GM23248 (cell line): ENCODE measurements around the gene ZNF74. TPM values are rescaled to one million over a fixed set of nuclear protein-coding genes. Genes with fewer than 3 reads are reported as not detected.
"Not testable (repeated sequence)": the region's sequence is repeated elsewhere in the genome, so short reads cannot be mapped to it uniquely, and the experiment has no call there.

Experiments
- DNase-seq: peaks from one replicate; pipeline ENCODE4 v3.0.0-alpha.2; 2015
- H2AFZ ChIP-seq: fragments of 200-600 bp; sonication (generic); 2 replicates; pipeline ENCODE4 v1.6.1; 2016; ENCODE audit warnings: antibody characterized with exemption
- H3F3A ChIP-seq: fragments of 200-600 bp; sonication (generic); 2 replicates; pipeline ENCODE4 v1.6.1; 2016; ENCODE audit warnings: mild to moderate bottlenecking, antibody characterized with exemption, mixed run types; ENCODE audit not compliant: insufficient read depth
- H3K27ac ChIP-seq: fragments of 200-600 bp; sonication (generic); 2 replicates; pipeline ENCODE4 v1.5.1; 2016; ENCODE audit warnings: mild to moderate bottlenecking
- H3K27me3 ChIP-seq: fragments of 200-600 bp; sonication (generic); replicated peaks from 2 replicates; pipeline ENCODE4 v1.6.1; 2016; ENCODE audit warnings: mild to moderate bottlenecking; ENCODE audit not compliant: insufficient read depth
- H3K36me3 ChIP-seq: fragments of 200-600 bp; sonication (generic); 2 replicates; pipeline ENCODE4 v1.6.1; 2016; ENCODE audit warnings: low read depth, mild to moderate bottlenecking
- H3K4me1 ChIP-seq: fragments of 200-600 bp; sonication (generic); 2 replicates; pipeline ENCODE4 v1.6.1; 2016; ENCODE audit warnings: mild to moderate bottlenecking; ENCODE audit not compliant: insufficient read depth
- H3K4me2 ChIP-seq: fragments of 200-600 bp; sonication (generic); one replicate; pipeline ENCODE4 v1.6.1; 2016; ENCODE audit warnings: mild to moderate bottlenecking; ENCODE audit not compliant: unreplicated experiment
- H3K4me3 ChIP-seq: fragments of 200-600 bp; sonication (generic); 2 replicates; pipeline ENCODE4 v1.5.1; 2016; ENCODE audit warnings: mild to moderate bottlenecking
- H3K79me2 ChIP-seq: fragments of 200-600 bp; sonication (generic); 2 replicates; pipeline ENCODE4 v1.6.1; 2016; ENCODE audit warnings: mild to moderate bottlenecking; ENCODE audit not compliant: insufficient read depth
- H3K9ac ChIP-seq: fragments of 200-600 bp; sonication (generic); 2 replicates; pipeline ENCODE4 v1.6.1; 2016; ENCODE audit warnings: mild to moderate bottlenecking
- H3K9me2 ChIP-seq: fragments of 200-600 bp; sonication (generic); 2 replicates; pipeline ENCODE4 v1.6.1; 2016; ENCODE audit warnings: mixed run types, mild to moderate bottlenecking, moderate library complexity; ENCODE audit not compliant: insufficient read depth
- H3K9me3 ChIP-seq: fragments of 200-600 bp; sonication (generic); one replicate; pipeline ENCODE4 v1.6.1; 2017; ENCODE audit warnings: low read depth
- H4K20me1 ChIP-seq: fragments of 200-600 bp; sonication (generic); 2 replicates; pipeline ENCODE4 v1.6.0; 2016; ENCODE audit not compliant: insufficient read depth
- WGBS, 2 experiments: methylation state at CpG; one replicate each; pipeline ENCODE4 v1.1.6; 2015 to 2017; ENCODE audit warnings: low lambda C conversion rate in 2 of 2, low coverage in 1 of 2; ENCODE audit errors: missing lambda C conversion rate in 2 of 2; 5-methylcytosine and 5-hydroxymethylcytosine counted together
- in situ Hi-C: fragments of 300-500 bp; cut with MboI; formaldehyde crosslinking; loops from 2 replicates; pipeline ENCODE4 v1.15.0; 2020
- polyA plus RNA-seq: library from polyadenylated mRNA; unstranded; fragments of >200 nt; fragmentation: Nextera tagmentation; extraction: Ambion mirVana; gene quantifications from 2 replicates; pipeline ENCODE4 v1.2.1, GENCODE V29; 2016
- total RNA-seq: library from RNA; depleted of rRNA; stranded (reverse); fragments of >200 nt; shearing (Covaris generic); gene quantifications from 2 replicates; pipeline ENCODE4 v1.2.3, GENCODE V29; 2014

Gene ZNF74
- total and polyA plus RNA-seq, 2 experiments from 2014 or later: 3.7 to 11.5 TPM

DNA sequence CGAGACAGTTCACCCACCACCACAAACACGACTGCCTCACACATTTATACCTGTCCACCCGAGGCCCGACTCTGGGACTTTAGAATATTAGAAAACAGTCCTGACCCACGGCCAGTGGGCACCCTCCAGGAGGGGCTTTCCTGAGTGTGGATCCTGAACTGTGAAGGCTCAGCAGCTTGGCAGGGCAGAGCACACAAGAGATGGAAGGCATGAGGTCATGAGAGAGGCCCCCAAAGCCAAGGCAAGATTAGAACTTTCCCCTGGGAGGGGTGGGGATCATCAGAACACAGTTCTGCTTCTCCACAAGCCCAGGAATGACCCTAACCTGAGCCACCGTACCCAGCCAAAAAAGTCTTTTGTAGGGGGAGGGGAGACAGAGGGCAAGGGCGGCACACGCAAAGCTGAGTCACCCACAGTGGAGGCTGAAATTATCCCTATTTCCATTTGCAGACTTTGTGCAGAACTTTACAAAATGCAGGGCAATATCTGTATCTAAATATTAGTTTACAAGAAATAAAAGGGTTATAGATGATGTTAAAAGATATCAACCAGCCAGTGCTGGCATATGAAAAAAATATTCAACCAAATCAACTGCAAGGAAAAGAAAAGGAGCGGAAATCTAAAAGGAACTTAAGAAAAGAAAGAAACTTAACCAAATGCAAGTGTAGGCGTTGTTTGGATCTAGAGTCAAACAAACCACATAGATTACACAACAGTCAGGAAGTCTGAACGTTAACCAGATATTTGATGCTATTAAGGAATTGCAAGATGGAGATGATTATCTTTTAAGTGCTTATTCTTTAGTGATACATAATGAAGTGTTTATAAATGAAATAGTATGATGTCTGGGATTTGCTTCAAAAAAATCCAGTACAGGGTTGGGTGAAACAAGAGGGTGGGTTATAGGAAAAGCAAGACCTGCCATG is 29.4 kb upstream of the ZNF74 start:
- peak overlapping the region; percentile 70 for H3K4me2 ChIP-seq
- in situ Hi-C loops: not testable (repeated sequence)

DNA sequence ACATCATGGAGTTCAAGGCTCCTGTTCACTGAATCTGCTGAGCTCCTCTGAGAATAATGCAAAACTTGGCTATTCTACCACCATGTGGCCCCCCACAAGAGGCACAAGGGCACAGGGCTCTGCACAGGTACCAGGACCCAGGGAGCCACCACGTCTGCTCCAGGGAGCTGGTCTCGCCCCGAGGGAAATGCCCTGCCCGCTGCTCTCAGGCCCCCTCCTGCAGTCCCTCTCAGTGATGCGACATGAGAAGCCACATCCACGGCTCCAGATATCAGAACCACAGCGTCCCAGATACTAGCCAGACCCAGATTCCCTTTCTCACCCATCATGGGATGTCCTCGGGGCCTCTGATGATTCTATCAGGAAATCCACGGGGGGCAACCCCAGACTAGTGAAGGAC is 27.1 kb upstream of the ZNF74 start:
- H3K9ac ChIP-seq, in situ Hi-C loops, H3K9me3 ChIP-seq, H3K27me3 ChIP-seq, H4K20me1 ChIP-seq, H3K4me2 ChIP-seq, H3K27ac ChIP-seq, H3K79me2 ChIP-seq, H2AFZ ChIP-seq, H3K9me2 ChIP-seq, H3K36me3 ChIP-seq, H3K4me3 ChIP-seq, DNase-seq: not testable (repeated sequence)
- WGBS, 2 experiments: 63 to 67% methylated on average over 9 of the region's 9 CpGs
- peaks cover 18% of the 10 kb centered on the region for H3F3A ChIP-seq
- H3K4me1 ChIP-seq: peaks cover 16% of the 10 kb centered on the region

More for the DNA sequence above, 29.4 kb upstream of the ZNF74 start:
- H3K27me3 ChIP-seq, H3K36me3 ChIP-seq, H4K20me1 ChIP-seq, H3K9me3 ChIP-seq, H3K9me2 ChIP-seq, H3K79me2 ChIP-seq: not testable (repeated sequence)
- Histone ChIP-seq H3K27ac (peak overlapping the region; percentile 79), H3F3A (peaks cover 18% of the 10 kb centered on the region), H2AFZ (peak overlapping the region; percentile 54), H3K9ac (peak overlapping the region; percentile 17; the same call in 1 of the 2 replicates), H3K4me1 (peaks cover 16% of the 10 kb centered on the region), H3K4me3 (peak overlapping the region; percentile 50)
- DNase-seq: peak; percentile 62
- 37 to 41% methylated on average over 11 of the region's 11 CpGs for whole genome bisulfite sequencing, 2 experiments

DNA sequence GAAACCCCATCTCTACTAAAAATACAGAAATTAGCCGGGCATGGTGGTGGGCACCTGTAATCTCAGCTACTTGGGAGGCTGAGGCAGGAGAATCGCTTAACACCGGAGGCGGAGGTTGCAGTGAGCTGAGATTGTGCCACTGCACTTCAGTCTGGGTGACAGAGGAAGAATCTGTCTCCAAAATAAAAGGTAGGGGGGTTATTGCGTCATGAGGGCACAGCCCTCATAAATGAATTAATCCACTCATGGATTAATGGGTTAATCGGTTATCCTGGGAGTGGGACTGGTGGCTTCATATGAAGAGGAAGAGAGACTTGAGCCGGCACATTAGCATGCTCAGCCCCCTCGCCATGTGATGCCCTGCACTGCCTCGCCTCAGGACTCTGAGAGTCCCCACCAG is 25.1 kb upstream of the ZNF74 start:
- H3K27me3 ChIP-seq, H4K20me1 ChIP-seq, H3K4me3 ChIP-seq, H3K9me3 ChIP-seq, DNase-seq, H3K4me2 ChIP-seq, H3K9me2 ChIP-seq, H3K36me3 ChIP-seq, in situ Hi-C loops, H3K79me2 ChIP-seq, H2AFZ ChIP-seq, H3K9ac ChIP-seq, H3K27ac ChIP-seq: not testable (repeated sequence)
- H3K4me1 ChIP-seq: peaks cover 14% of the 10 kb centered on the region
- peaks cover 14% of the 10 kb centered on the region for H3F3A ChIP-seq
- 84 to 88% methylated on average over 8 to 9 of the region's 9 CpGs for WGBS, 2 experiments

DNA sequence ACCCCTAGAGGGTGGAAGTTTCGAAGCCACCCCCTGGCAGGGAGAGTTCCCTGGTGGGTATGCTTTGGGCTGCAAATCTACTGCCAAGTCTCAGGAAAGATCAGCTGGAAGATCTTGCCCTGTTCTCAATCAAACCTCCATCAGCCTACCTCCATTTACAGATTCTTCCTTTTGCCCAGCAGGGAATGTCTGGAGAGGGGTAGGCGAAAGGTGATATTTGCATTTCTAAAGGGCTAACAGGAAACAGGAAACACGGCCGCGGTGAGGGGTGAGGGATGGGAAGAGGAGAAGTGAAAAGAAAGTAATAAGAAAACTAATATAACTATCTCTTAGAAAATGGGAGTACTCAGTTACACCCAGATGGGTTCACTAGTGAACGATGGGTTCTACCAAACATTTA is 22.3 kb upstream of the ZNF74 start:
- H3K9me3 ChIP-seq, H3K27ac ChIP-seq, H3K9me2 ChIP-seq, H3K4me1 ChIP-seq, H3K9ac ChIP-seq, H2AFZ ChIP-seq, H3K36me3 ChIP-seq, H3K27me3 ChIP-seq, in situ Hi-C loops, H3K79me2 ChIP-seq, H4K20me1 ChIP-seq, H3K4me3 ChIP-seq, H3F3A ChIP-seq, DNase-seq, H3K4me2 ChIP-seq: not testable (repeated sequence)
- 71 to 82% methylated on average over 2 of the region's 6 CpGs for WGBS, 2 experiments

DNA sequence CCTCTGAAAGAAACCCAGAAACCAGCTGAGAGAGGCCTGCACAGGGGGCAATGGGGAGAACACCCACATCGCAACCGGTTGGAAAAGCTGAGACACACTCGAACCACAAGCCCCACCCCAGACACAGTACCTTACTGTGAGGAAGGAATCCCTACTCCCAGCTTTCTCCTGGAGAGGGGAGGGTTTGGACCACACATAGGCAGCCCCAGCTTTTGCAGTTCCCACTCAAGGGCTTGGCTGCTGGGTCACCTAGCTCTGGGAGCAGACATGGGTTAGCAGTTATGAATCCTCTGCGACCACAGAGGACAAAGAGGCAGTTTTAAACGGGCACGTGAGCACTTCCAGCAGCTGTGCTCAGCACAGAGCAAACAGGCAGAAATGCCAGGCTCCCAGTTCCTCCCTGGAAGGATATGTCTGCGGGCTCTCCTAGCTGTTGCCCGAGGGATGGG is 21.5 kb upstream of the ZNF74 start:
- H3K36me3 ChIP-seq, H3K4me2 ChIP-seq, H2AFZ ChIP-seq, H3F3A ChIP-seq, H3K79me2 ChIP-seq, H3K9me2 ChIP-seq, H3K4me3 ChIP-seq, H3K9ac ChIP-seq, DNase-seq, H3K4me1 ChIP-seq, H3K27ac ChIP-seq, in situ Hi-C loops, H3K9me3 ChIP-seq, H4K20me1 ChIP-seq, H3K27me3 ChIP-seq: not testable (repeated sequence)
- 42 to 56% methylated on average over 8 of the region's 8 CpGs for WGBS, 2 experiments

DNA sequence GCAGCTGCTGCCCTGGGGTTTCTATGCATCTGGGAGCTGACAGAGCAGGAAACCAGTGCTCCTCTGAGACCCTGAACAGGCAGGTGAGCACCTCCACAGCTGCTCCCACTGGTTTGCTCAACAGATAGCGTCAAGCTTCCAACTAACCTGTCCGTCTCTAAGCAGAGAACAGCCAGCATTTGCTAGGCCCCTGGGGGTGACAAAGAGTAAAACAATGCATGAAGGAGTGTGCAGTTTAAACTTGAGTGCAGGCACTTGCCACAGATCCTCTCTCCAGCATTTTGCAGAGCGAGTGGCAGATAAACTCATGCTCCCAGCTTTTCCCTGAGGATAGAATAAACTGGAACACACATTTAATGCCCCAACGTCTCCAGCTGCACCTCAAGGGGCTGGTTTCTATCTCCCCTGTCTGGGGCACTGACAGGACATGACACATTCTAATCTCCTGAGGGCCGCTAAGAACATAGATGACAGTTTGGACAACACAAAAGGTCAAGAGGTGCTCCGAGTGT is 20.7 kb upstream of the ZNF74 start:
- H3K4me2 ChIP-seq, H4K20me1 ChIP-seq, DNase-seq, H3K9ac ChIP-seq, H3K27ac ChIP-seq, H3F3A ChIP-seq, H3K9me2 ChIP-seq, H3K9me3 ChIP-seq, H3K4me3 ChIP-seq, H3K79me2 ChIP-seq, H3K36me3 ChIP-seq, H3K4me1 ChIP-seq, H3K27me3 ChIP-seq, H2AFZ ChIP-seq, in situ Hi-C loops: not testable (repeated sequence)
- 74 to 77% methylated on average over 6 of the region's 6 CpGs for WGBS, 2 experiments

DNA sequence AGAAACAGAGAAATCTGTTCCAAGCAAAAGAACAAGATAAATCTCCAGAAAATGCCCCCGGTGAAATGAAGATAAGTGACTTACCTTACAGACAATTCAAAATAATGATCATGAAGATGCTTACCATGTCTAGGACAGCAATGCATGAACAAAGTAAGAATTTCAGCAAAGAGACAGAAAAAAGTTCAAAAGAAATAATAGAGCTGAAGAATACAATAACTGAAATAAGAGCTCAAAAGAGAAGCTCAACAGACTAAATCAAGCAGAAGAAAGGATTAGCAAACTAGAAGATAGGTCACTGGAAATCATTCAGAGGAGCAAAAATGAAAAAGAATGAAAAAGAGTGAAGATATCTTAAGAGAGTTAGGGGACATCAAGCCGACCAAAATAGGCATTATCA is 19.8 kb upstream of the ZNF74 start:
- H3K4me3 ChIP-seq, H3F3A ChIP-seq, H3K9me3 ChIP-seq, H3K4me1 ChIP-seq, H3K9me2 ChIP-seq, H3K9ac ChIP-seq, H3K79me2 ChIP-seq, H3K36me3 ChIP-seq, H2AFZ ChIP-seq, in situ Hi-C loops, H3K4me2 ChIP-seq, H3K27me3 ChIP-seq, DNase-seq, H4K20me1 ChIP-seq, H3K27ac ChIP-seq: not testable (repeated sequence)
- WGBS, 2 experiments: 36 to 57% methylated on average over 1 to 2 of the region's 2 CpGs
